ES-I3 (cell line): ENCODE data around the gene DENND4A.
"Not testable (repeated sequence)": the region's sequence is repeated elsewhere in the genome, so short reads cannot be mapped to it uniquely, and the experiment has no call there.

Experiments used
- H3K36me3 ChIP-seq: 2 replicates; pipeline ENCODE4 v1.6.1; 2013; ENCODE audit warnings: mild to moderate bottlenecking, low read length, control low read depth, moderate library complexity; ENCODE audit not compliant: insufficient read depth
- H3K4me1 ChIP-seq: 2 replicates; pipeline ENCODE4 v1.6.1; 2013; ENCODE audit warnings: mild to moderate bottlenecking, control low read depth, low read length; ENCODE audit not compliant: insufficient read depth
- H3K9ac ChIP-seq: 2 replicates; pipeline ENCODE4 v1.6.1; 2013; ENCODE audit warnings: low read depth, mild to moderate bottlenecking, low read length, moderate library complexity
- H3K9me3 ChIP-seq: 2 replicates; pipeline ENCODE4 v1.6.1; 2013; ENCODE audit warnings: mild to moderate bottlenecking, low read length, moderate library complexity; ENCODE audit not compliant: control insufficient read depth, insufficient read depth

Gene DENND4A

DNA sequence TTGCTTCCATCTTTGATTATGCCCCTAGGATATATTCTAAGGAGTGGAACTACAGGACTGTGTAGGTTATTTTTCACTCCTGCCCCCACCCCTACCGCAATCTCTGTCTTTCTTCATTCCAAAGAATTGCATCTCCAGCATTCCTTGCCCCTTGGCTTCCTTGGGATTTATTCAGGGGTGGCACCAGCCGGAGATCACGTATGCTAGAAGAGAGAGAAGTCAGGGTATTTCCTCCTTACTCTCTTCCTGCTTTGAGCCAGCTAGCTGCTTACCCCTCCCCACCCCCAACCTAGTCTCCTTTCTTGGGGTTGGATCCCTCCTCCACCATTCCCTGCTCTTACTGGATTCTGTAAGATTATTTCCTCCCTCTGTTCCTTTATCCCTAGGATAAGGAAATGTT, 35.0 kb upstream of the DENND4A start:
- Histone ChIP-seq H3K4me1 (peaks cover 6% of the 10 kb centered on the region), H3K9ac (no peak overlapping the region), H3K36me3 (no peaks in the 10 kb centered on the region), H3K9me3 (no peaks in the 10 kb centered on the region)

DNA sequence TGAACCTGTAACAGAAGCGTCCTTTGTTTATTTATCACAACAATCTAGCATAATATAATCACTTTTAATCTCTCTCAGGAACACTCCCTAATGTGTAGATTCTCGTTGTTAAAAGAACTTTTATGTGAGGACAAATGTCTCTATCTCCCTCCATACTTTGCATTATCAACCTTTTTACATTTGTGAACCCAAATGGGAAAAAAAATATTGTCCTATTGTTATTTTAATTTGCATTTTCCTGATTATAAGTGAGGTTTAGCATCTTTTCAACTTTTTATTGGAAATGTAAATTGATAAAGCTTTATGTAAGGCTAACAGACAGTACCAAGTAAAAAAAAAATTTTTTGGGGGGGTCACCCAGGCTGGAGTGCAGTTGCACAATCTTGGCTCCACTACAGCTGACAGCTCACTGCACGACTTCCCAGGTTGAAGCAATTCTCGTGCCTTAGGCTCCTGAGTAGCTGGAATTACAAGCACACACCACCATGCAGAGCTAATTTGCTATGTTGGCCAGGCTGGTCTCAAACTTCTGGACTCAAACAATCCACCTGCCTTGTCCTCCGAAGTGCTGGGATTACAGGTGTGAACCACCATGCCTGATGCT, 33.0 kb upstream of the DENND4A start:
- H3K4me1 ChIP-seq = peaks cover 6% of the 10 kb centered on the region
- no peaks in the 10 kb centered on the region for H3K36me3 ChIP-seq
- no peaks in the 10 kb centered on the region for H3K9me3 ChIP-seq
- H3K9ac ChIP-seq = no peak overlapping the region

DNA sequence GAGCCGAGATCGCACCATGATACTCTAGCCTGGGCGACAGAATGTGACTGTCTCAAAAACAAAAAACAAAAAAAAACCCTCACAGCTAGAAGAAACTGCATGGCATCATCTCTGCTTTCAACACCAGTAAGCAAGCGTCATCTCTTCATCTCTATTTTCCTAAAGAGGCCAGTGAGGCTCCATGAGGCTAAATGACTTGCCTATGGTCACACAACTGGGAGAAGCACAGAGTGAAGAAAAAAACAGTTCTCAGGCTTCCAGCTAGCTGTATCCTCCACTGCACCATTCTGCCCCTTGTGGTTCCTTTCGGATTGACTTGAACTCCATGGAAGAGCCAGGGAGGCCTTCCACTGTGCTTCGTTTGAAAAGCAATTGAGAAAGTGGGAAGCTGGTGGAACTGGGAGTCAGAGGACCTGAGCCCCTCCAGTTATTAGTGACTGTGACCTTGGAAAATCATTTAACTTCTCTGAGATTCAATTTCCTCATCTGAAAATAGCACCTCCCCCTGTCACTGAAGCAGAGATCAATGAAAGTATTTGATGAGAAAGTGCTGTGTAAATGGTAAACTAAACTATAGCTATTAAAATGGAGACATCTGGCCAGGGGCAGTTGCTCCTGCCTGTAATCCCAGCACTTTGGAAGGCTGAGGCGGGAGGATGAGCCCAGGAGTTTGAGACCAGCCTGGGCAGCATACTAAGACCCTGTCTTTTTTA, 32.1 kb upstream of the DENND4A start:
- Histone ChIP-seq H3K9me3 (no peaks in the 10 kb centered on the region), H3K36me3 (no peaks in the 10 kb centered on the region), H3K9ac (no peak overlapping the region), H3K4me1 (peaks cover 6% of the 10 kb centered on the region)

DNA sequence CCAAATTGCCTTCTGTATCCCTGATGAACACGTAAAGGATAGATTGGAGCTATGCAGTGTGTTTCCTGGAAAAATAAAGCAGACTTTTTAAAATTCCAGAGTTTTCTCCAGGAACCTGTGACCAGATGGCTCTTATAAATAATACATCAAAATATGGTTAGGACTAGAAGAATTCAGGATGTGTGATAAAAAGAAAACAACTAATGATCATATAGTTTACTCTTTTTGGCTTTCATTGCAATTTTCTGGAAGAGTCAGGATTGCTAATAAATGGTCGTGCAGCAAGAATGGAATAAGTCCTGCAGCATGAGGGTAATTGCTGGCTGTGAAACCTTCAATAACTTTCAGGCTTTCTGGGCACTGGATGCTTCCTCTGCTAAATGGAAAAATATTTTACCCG, 30.2 kb upstream of the DENND4A start:
- Histone ChIP-seq H3K36me3 (no peaks in the 10 kb centered on the region), H3K9ac (no peak overlapping the region), H3K9me3 (no peaks in the 10 kb centered on the region), H3K4me1 (peaks cover 6% of the 10 kb centered on the region; the same call in 1 of the 2 replicates)

DNA sequence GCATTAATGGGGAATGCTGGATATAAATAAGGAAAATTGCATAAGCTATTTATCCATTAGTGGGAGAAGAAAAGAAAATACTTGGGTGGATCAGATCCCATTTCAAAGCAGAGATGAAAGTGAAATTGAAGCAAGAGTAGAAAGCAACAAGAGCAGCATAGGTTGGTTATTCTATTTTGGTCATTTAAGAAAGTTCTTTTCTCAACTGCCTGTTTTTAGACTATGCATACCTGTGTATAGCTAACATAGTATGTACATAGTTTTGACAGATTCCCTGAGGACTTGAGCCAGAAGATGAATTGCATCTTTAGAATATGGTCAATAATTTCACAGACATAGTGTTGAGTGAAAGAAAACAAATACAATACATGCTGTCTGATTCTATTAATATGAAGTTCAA, 29.0 kb upstream of the DENND4A start:
- peaks cover 6% of the 10 kb centered on the region; the same call in 1 of the 2 replicates for H3K4me1 ChIP-seq
- no peaks in the 10 kb centered on the region for H3K36me3 ChIP-seq
- H3K9me3 ChIP-seq = no peaks in the 10 kb centered on the region
- H3K9ac ChIP-seq = no peak overlapping the region

DNA sequence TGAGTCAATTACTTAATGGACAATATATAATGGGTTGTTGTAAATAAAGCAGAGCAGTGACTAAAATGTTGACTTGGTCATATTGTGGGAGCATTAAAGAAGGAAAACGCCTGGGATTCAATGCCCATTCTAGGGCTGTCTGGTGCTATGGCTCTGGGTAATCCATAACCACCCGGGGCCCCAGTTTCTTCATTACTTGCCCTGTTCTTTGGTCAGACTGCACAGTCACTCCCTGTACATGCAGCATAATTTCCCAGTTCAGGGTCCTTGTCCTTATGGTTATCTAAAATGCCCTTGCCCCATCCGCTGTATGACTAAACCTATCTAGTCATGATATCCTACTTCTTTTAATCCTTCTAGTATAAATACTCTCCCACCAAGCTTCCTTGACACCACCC, 27.5 kb upstream of the DENND4A start:
- Histone ChIP-seq H3K9ac (no peak overlapping the region), H3K36me3 (no peaks in the 10 kb centered on the region), H3K9me3 (no peaks in the 10 kb centered on the region), H3K4me1 (peaks cover 6% of the 10 kb centered on the region; the same call in 1 of the 2 replicates)

DNA sequence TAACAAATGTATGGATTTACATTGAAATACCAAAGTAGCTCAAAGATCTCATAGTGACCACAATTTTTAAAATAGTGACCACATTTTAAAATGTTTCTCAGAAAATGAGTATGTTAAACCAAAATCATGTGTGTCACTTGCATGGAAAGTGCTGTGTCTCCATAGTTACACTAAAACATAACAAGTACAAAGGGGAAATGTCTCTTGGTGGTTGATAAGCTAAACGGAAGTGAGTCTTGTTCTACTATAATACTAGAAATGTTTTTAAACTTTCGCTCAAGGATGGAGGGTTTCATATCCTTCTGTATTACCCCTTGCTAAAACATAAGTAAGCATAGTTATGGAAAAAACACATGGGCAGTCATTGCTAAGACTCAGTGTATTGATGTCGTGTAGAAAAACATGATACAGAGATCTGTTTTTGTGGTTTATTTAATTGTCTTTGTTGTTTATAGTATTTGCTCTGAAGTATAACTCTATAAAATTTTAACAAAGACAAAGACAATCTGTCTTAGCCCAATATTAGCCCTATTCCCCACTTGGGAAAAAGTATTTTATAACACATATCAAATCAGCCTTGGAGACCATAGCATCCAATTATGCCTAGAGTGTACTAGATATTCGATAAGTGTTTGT, 27.0 kb upstream of the DENND4A start:
- H3K9ac ChIP-seq = no peak overlapping the region
- peaks cover 2% of the 10 kb centered on the region; the same call in 1 of the 2 replicates for H3K4me1 ChIP-seq
- no peaks in the 10 kb centered on the region for H3K9me3 ChIP-seq
- no peaks in the 10 kb centered on the region for H3K36me3 ChIP-seq

DNA sequence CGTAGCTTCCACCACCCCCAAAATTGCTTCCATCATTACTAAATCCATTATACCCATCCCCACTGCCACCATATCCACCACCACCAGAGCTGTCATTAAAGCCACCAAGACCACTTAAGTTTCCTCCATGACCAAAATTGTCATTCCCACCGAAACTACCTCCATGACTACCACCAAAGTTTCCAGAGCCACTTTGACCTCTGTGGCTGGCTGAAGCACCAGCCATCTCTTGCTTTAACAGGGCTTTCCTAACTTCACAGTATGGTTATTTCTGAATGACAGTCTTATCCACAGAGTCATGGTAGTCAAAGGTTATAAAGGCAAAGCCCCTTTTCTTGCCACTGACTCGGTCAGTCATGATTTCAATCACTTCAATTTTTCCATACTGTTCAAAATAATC, 24.3 kb upstream of the DENND4A start:
- Histone ChIP-seq H3K9ac (no peak overlapping the region), H3K4me1 (no peaks in the 10 kb centered on the region), H3K36me3 (no peaks in the 10 kb centered on the region), H3K9me3 (no peaks in the 10 kb centered on the region)

DNA sequence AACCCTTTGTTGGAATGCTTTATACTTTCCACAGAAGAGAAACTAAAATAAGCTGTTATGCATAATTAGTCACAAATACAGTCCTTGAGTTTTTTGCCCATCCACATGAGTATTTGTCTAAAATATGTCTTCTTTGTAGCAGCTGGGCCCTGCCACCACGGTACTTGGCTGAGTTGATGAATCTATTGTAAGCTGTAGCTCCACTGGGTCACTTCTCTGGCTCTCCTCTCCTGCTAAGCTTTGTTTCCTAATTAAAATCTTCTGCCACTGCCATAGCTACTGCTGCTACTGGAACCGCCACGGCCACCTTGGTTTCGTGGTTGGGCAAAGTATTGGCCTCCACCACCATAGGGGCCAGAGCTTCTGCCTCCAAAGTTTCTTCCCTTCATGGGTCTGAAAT, 23.9 kb upstream of the DENND4A start:
- not testable (repeated sequence) for H3K9ac ChIP-seq, H3K4me1 ChIP-seq

DNA sequence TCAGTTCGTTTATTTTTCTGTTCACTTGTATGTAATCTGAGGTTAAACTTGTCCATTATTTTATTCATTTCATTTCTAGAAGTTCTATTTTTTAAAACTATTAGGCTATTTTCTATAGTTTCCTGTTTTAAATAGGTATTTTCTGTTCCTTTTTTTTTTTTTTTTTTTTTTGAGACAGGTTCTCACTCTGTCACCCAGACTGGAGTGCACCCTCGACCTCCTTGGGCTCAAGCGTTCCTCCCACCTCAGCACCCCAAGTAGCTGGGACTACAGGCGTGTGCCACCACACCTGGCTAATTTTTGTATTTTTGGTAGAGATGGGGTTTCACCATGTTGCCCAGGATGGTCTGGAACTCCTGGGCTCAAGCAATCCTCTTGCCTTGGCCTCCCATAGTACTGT, 22.2 kb upstream of the DENND4A start:
- not testable (repeated sequence) for H3K36me3 ChIP-seq, H3K9me3 ChIP-seq, H3K9ac ChIP-seq, H3K4me1 ChIP-seq

More for the DNA sequence above, 23.9 kb upstream of the DENND4A start:
- H3K36me3 ChIP-seq, H3K9me3 ChIP-seq: not testable (repeated sequence)

DNA sequence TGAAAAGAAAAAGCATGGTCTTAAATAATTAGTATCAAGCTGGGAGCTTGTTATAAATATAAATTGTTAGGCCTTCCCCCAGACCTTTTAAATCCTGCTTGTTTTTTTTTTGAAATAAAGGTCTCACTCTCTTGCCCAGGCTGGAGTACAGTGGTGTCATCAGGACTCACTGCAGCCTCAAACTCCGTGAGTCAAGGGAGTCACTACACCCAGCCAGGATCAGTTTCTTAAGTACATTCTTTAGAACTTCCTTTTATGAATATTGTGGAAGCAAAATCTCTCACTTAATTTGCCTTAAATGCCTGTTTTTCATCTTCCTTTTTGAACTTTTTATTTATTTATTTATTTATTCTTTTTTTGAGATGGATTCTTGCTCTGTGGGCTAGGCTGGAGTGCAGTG, 20.8 kb upstream of the DENND4A start:
- no peaks in the 10 kb centered on the region for H3K36me3 ChIP-seq
- H3K4me1 ChIP-seq = no peaks in the 10 kb centered on the region
- H3K9ac ChIP-seq = no peak overlapping the region
- no peaks in the 10 kb centered on the region for H3K9me3 ChIP-seq

DNA sequence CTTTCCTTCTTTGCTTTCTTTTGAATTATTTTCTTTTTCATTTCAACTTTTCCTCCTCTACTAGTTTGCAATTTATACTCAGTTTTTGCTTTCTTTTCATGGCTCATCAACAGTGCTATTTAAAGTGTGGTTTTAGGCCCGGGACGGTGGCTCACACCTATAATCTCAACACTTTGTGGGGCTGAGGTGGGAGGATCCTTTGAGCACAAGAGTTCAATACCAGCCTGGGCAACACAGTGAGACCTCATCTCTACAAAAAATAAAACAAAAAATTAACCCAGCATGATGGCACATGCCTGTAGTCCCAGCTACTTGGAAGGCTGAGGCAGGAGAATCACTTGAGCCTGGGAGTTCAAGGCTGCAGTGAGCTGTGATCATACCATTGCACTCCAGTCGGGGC, 20.4 kb upstream of the DENND4A start:
- H3K9me3 ChIP-seq = no peaks in the 10 kb centered on the region
- H3K9ac ChIP-seq = no peak overlapping the region
- no peaks in the 10 kb centered on the region for H3K36me3 ChIP-seq

DNA sequence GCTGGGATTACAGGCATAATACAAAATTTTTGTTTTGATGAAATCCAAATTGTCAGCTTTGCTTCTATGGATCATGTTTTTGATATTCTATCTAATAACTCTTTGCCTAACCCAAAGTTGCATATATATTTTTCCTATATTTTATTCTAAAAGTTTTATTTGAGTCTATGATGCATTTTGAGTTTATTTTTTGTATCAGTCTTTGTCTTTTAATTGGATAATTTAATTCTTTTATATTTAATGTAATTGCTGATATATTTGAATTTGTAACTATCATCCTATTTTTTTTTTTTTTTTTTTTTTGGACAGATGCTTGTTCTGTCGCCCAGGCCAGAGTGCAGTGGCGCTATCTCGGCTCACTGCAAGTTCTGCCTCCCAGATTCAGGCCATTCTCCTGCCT, 19.7 kb upstream of the DENND4A start:
- Histone ChIP-seq H3K4me1 (no peaks in the 10 kb centered on the region), H3K36me3 (no peaks in the 10 kb centered on the region), H3K9me3 (no peaks in the 10 kb centered on the region), H3K9ac (no peak overlapping the region)

More for the DNA sequence above, 20.4 kb upstream of the DENND4A start:
- no peaks in the 10 kb centered on the region for H3K4me1 ChIP-seq

DNA sequence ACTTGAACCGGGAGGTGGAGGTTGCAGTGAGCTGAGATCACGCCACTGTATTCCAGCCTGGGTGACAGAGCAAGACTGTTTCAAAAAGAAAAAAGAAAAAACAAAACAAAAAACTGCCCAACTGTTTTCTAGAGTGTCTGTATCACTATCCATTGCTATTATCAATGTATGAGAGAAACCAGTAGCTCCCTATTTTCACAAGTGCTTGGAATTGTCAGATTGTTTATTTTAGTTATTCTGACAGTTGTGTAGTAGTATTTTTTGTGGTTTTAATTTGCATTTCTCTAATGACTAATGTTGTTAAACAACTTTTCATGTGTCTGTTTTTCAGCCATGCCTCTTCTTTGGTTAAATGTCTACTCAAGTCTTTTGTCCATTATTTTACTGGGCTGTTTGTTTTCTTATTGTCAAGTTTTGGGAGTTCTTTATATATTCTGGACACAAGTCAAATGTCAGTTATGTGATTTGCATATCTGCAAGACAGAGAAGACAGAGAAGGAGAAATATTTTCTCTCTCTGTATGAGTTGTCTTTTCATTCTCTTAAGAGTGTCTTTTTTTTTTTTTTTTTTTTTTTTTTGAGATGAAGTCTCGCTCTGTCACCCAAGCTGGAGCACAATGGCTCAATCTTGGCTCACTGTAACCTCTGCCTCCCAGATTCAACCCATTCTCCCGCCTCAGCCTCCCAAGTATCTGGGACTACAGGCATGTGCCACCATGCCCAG, 19.1 kb upstream of the DENND4A start:
- not testable (repeated sequence) for H3K9me3 ChIP-seq

More for the DNA sequence above, 19.1 kb upstream of the DENND4A start:
- H3K36me3 ChIP-seq, H3K9ac ChIP-seq, H3K4me1 ChIP-seq: not testable (repeated sequence)
